Gastroesophageal sphincter (tissue), 3 donors: ENCODE data around the gene CERCAM.

Experiments
- CTCF ChIP-seq, 4 experiments: fragments of 200-600 bp in 2 of 4; fragments of 450-650 bp in 2 of 4; sonication (generic) in 1 of 4; IDR thresholded peaks; one replicate each; pipeline ENCODE4 v1.5.1; 2017 to 2019; ENCODE audit warnings: antibody characterized with exemption in 4 of 4, mild to moderate bottlenecking in 2 of 4, moderate library complexity in 2 of 4
- POLR2A ChIP-seq, 2 donors: fragments of 450-650 bp; IDR thresholded peaks; one replicate each; pipeline ENCODE4 v1.6.1; 2017; ENCODE audit warnings: antibody characterized with exemption in 2 of 2, mild to moderate bottlenecking in 2 of 2, moderate library complexity in 1 of 2

GRCh38 chr9:128372784-128373183, 47.9 kb upstream of the CERCAM start:
- no peak for TF ChIP-seq CTCF (IDR thresholded peaks at IDR 0.05)
- TF ChIP-seq POLR2A (IDR thresholded peaks at IDR 0.05), result no peak
